Measurements from ENCODE around the gene DCAF11.

DNA sequence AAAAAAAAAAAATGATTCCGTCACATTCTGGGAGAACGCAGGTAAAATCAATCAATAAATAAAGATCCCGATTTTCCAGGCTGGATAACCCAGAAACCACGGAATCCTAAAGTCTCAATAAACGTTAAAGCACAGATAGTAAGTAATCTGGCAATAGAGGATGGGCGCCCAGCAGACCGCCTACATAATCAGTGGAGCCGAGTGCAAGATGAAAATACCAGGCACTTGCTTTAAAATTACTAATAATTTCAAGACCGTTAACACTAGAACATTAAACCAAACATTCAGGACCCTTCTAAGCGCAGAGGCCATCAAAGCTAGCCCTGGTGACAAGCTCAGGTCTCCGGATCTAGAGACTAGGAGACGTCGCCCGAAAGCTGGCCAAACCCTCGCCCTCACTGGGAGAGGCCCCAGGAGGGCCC lies 1.2 kb upstream of the DCAF11 start:
- TF ChIP-seq, protein P1, sequence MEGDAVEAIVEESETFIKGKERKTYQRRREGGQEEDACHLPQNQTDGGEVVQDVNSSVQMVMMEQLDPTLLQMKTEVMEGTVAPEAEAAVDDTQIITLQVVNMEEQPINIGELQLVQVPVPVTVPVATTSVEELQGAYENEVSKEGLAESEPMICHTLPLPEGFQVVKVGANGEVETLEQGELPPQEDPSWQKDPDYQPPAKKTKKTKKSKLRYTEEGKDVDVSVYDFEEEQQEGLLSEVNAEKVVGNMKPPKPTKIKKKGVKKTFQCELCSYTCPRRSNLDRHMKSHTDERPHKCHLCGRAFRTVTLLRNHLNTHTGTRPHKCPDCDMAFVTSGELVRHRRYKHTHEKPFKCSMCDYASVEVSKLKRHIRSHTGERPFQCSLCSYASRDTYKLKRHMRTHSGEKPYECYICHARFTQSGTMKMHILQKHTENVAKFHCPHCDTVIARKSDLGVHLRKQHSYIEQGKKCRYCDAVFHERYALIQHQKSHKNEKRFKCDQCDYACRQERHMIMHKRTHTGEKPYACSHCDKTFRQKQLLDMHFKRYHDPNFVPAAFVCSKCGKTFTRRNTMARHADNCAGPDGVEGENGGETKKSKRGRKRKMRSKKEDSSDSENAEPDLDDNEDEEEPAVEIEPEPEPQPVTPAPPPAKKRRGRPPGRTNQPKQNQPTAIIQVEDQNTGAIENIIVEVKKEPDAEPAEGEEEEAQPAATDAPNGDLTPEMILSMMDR (IDR thresholded peaks at IDR 0.05): no peak
- no peak for TF ChIP-seq POLR2A (IDR thresholded peaks at IDR 0.05)
